Breast epithelium (tissue), 3 donors: ENCODE results near the gene WDR44.

Experiments used
- CTCF ChIP-seq, 3 donors: fragments of 450-650 bp; IDR thresholded peaks; one replicate each; pipeline ENCODE4 v1.5.1; 2016 to 2017; ENCODE audit warnings: antibody characterized with exemption in 3 of 3, mild to moderate bottlenecking in 3 of 3, moderate library complexity in 3 of 3
- POLR2A ChIP-seq: fragments of 450-650 bp; IDR thresholded peaks from one replicate; pipeline ENCODE4 v1.6.1; 2016; ENCODE audit warnings: antibody characterized with exemption, mild to moderate bottlenecking, moderate library complexity

GRCh38 chrX:118329175-118329574 lies 16.7 kb upstream of the WDR44 start:
- TF ChIP-seq CTCF (IDR thresholded peaks at IDR 0.05), result no peak
- no peak for TF ChIP-seq POLR2A
